IMR-90 (cell line): Measurements from ENCODE around the gene RAD52. TPM values are rescaled to one million over a fixed set of nuclear protein-coding genes. Genes with fewer than 3 reads are reported as not detected.

Experiments used
- ATAC-seq: fragments of 200-7000 bp; cut with Tn5 transposase; 2 replicates; pipeline ENCODE4 v1.9.1; 2020; ENCODE audit warnings: low read depth, mild to moderate bottlenecking, moderate library complexity
- BruUV-seq: library from RNA; stranded (reverse); fragments of 400-500 nt; replicated peaks from 2 replicates; lab custom pipeline; 2021; lab: Mats Ljungman, UMichigan
- CTCF ChIA-PET: fragments of 300-600 bp; formaldehyde crosslinking; extraction: SDS; loops from one replicate; lab custom pipeline; 2021; ENCODE audit warnings: antibody characterized with exemption; lab: Yijun Ruan, JAX
- POLR2A ChIA-PET: fragments of 300-600 bp; sonication (Branson Sonifier 250); formaldehyde crosslinking; loops from one replicate; lab custom pipeline; 2022; ENCODE audit warnings: antibody characterized with exemption; ENCODE audit not compliant: unreplicated experiment; lab: Charles Lee
- DNase-seq: peaks from one replicate; pipeline ENCODE4 v3.0.0; 2013
- H2AFZ ChIP-seq: replicated peaks from 2 replicates; pipeline ENCODE3; 2013; ENCODE audit warnings: low read length, mild to moderate bottlenecking; ENCODE audit not compliant: poor library complexity
- H2AK5ac ChIP-seq: 2 replicates; pipeline ENCODE4 v1.6.1; 2013; ENCODE audit warnings: low read depth, low read length, inconsistent platforms
- H2AK9ac ChIP-seq: replicated peaks from 2 replicates; pipeline ENCODE3; 2013; ENCODE audit warnings: mild to moderate bottlenecking, low read depth, low read length, moderate library complexity; ENCODE audit not compliant: poor library complexity
- H2BK120ac ChIP-seq: 2 replicates; pipeline ENCODE4 v1.6.1; 2013; ENCODE audit warnings: low read depth, low read length, inconsistent platforms
- H2BK15ac ChIP-seq: 3 replicates; pipeline ENCODE4 v1.6.1; 2013; ENCODE audit warnings: low read depth, low read length, inconsistent platforms
- H2BK20ac ChIP-seq: 2 replicates; pipeline ENCODE4 v1.6.1; 2013; ENCODE audit warnings: low read depth, mild to moderate bottlenecking, inconsistent platforms, low read length, moderate library complexity
- H2BK5ac ChIP-seq: 2 replicates; pipeline ENCODE4 v1.6.1; 2013; ENCODE audit warnings: mild to moderate bottlenecking, low read depth, low read length, inconsistent platforms; ENCODE audit not compliant: poor library complexity, severe bottlenecking
- H3K14ac ChIP-seq: replicated peaks from 2 replicates; pipeline ENCODE4 v1.6.1; 2013; ENCODE audit warnings: low read depth, low read length, inconsistent platforms
- H3K18ac ChIP-seq: 2 replicates; pipeline ENCODE4 v1.6.1; 2013; ENCODE audit warnings: low read depth, low read length, control low read depth
- H3K23ac ChIP-seq: 2 replicates; pipeline ENCODE4 v1.6.1; 2013; ENCODE audit warnings: low read depth, low read length, inconsistent platforms
- H3K27ac ChIP-seq: 2 replicates; pipeline ENCODE4 v1.5.1; 2013; ENCODE audit warnings: mild to moderate bottlenecking, control low read depth, low read length; ENCODE audit not compliant: insufficient read depth
- H3K27me3 ChIP-seq: 2 replicates; pipeline ENCODE4 v1.6.1; 2013; ENCODE audit warnings: low read length; ENCODE audit not compliant: control insufficient read depth, insufficient read depth
- H3K36me3 ChIP-seq: 2 replicates; pipeline ENCODE4 v1.6.1; 2013; ENCODE audit warnings: low read length, mixed read lengths; ENCODE audit not compliant: control insufficient read depth, insufficient read depth
- H3K4ac ChIP-seq: 2 replicates; pipeline ENCODE4 v1.6.1; 2013; ENCODE audit warnings: low read depth, low read length, inconsistent platforms
- H3K4me1 ChIP-seq: 2 replicates; pipeline ENCODE4 v1.6.1; 2013; ENCODE audit warnings: low read length, mixed read lengths; ENCODE audit not compliant: control insufficient read depth, insufficient read depth
- H3K4me2 ChIP-seq: 2 replicates; pipeline ENCODE4 v1.6.1; 2013; ENCODE audit warnings: low read depth, mild to moderate bottlenecking, control low read depth, low read length, moderate library complexity
- H3K4me3 ChIP-seq: 2 replicates; pipeline ENCODE4 v1.5.1; 2013; ENCODE audit warnings: low read depth, mild to moderate bottlenecking, control low read depth, low read length, moderate library complexity; ENCODE audit not compliant: insufficient read depth
- H3K56ac ChIP-seq: 2 replicates; pipeline ENCODE4 v1.6.1; 2013; ENCODE audit warnings: low read length, inconsistent platforms; ENCODE audit not compliant: insufficient read depth; ENCODE audit errors: extremely low read depth
- H3K79me1 ChIP-seq, 2 experiments: 2 replicates each; pipeline ENCODE4 v1.6.1; 2013; ENCODE audit warnings: low read length in 2 of 2, inconsistent platforms in 1 of 2, low read depth in 1 of 2
- H3K9ac ChIP-seq: 2 replicates; pipeline ENCODE4 v1.6.1; 2013; ENCODE audit warnings: low read depth, low read length, control low read depth
- H3K9me1 ChIP-seq: 2 replicates; pipeline ENCODE4 v1.6.1; 2013; ENCODE audit warnings: low read length, inconsistent platforms; ENCODE audit not compliant: insufficient read depth
- H3K9me3 ChIP-seq: 2 replicates; pipeline ENCODE4 v1.6.1; 2013; ENCODE audit warnings: low read length; ENCODE audit not compliant: control insufficient read depth, insufficient read depth
- H4K20me1 ChIP-seq: 2 replicates; pipeline ENCODE4 v1.6.1; 2013; ENCODE audit warnings: low read length, inconsistent platforms; ENCODE audit not compliant: insufficient read depth
- H4K5ac ChIP-seq: 2 replicates; pipeline ENCODE4 v1.6.1; 2013; ENCODE audit warnings: mild to moderate bottlenecking, low read depth, low read length, control low read depth
- H4K8ac ChIP-seq, 2 experiments: 2 replicates each; pipeline ENCODE4 v1.6.1; 2013; ENCODE audit warnings: low read depth in 2 of 2, low read length in 2 of 2, control low read depth in 1 of 2, inconsistent platforms in 1 of 2
- H4K91ac ChIP-seq: 2 replicates; pipeline ENCODE4 v1.6.1; 2013; ENCODE audit warnings: low read depth, low read length, inconsistent platforms; ENCODE audit not compliant: insufficient read depth
- CEBPB ChIP-seq: IDR thresholded peaks from 2 replicates; pipeline ENCODE4 v1.6.1; 2012; ENCODE audit warnings: low read depth, low read length, improper control_type of control experiment
- CHD1 ChIP-seq: IDR thresholded peaks from 2 replicates; pipeline ENCODE4 v1.6.1; 2012; ENCODE audit warnings: low read depth, low read length, improper control_type of control experiment
- MAFK ChIP-seq: IDR thresholded peaks from 2 replicates; pipeline ENCODE4 v1.6.1; 2012; ENCODE audit warnings: low read depth, low read length, improper control_type of control experiment
- NFE2L2 ChIP-seq: fragments of 150-350 bp; IDR thresholded peaks from 2 replicates; pipeline ENCODE4 v1.6.1; 2016; ENCODE audit warnings: low read depth, mild to moderate bottlenecking, low read length
- POLR2A ChIP-seq: IDR thresholded peaks from 2 replicates; pipeline ENCODE4 v1.6.1; 2012; ENCODE audit warnings: mild to moderate bottlenecking, low read depth, low read length
- RCOR1 ChIP-seq: IDR thresholded peaks from 2 replicates; pipeline ENCODE4 v1.6.1; 2012; ENCODE audit warnings: mild to moderate bottlenecking, low read length, improper control_type of control experiment; ENCODE audit not compliant: insufficient replicate concordance
- RFX5 ChIP-seq: IDR thresholded peaks from 2 replicates; pipeline ENCODE4 v1.8.0; 2012; ENCODE audit warnings: low read depth, mild to moderate bottlenecking, low read length, moderate library complexity
- SMC3 ChIP-seq: fragments of 150-350 bp; IDR thresholded peaks from 2 replicates; pipeline ENCODE4 v1.6.1; 2016; ENCODE audit warnings: low read depth, mild to moderate bottlenecking, antibody characterized with exemption, low read length, moderate library complexity
- WGBS, 2 experiments: methylation state at CpG; one replicate each; pipeline versions ENCODE4 v1.1.5 to v1.1.7; 2013; ENCODE audit warnings: missing lambda C conversion rate in 2 of 2; ENCODE audit not compliant: insufficient read length in 1 of 2; ENCODE audit errors: extremely low coverage in 2 of 2; 5-methylcytosine and 5-hydroxymethylcytosine counted together
- dilution Hi-C: fragments of 300-500 bp; cut with HindIII; formaldehyde crosslinking; loops from one replicate; pipeline ENCODE4 v1.14.3; 2018; ENCODE audit warnings: low sequenced_read_pairs; ENCODE audit not compliant: unreplicated experiment
- in situ Hi-C: fragments of 300-500 bp; cut with MboI; formaldehyde crosslinking; loops from 3 replicates; pipeline ENCODE4 v1.14.3; 2019; ENCODE audit warnings: low sequenced_read_pairs, inconsistent platforms, mixed read lengths
- intact Hi-C: fragments of 100-400 bp; cut with micrococcal nuclease; formaldehyde crosslinking; loops from 2 replicates; pipeline ENCODE4 v1.10.0; 2022
- polyA plus RNA-seq, 3 experiments: library from polyadenylated mRNA; depleted of rRNA; stranded (reverse); fragments of >200 nt; gene quantifications; 2 replicates each; pipeline ENCODE4 v1.2.3, GENCODE V29; 2012; ENCODE audit warnings: low replicate concordance in 1 of 3
- total RNA-seq: library from RNA; depleted of rRNA; stranded (reverse); fragments of >200 nt; gene quantifications from 2 replicates; pipeline ENCODE4 v1.2.3, GENCODE V29; 2012
- TF ChIP-seq, protein P1 (sequence below): fragments of 150-350 bp; IDR thresholded peaks from 2 replicates; pipeline ENCODE4 v1.6.1; 2016; ENCODE audit warnings: low read depth, mild to moderate bottlenecking, low read length, moderate library complexity, borderline replicate concordance

RAD52 gene
- total and polyA plus RNA-seq, 2 of the 4 experiments (the other 2 are of a cell fraction): 10.7 to 11.3 TPM

DNA sequence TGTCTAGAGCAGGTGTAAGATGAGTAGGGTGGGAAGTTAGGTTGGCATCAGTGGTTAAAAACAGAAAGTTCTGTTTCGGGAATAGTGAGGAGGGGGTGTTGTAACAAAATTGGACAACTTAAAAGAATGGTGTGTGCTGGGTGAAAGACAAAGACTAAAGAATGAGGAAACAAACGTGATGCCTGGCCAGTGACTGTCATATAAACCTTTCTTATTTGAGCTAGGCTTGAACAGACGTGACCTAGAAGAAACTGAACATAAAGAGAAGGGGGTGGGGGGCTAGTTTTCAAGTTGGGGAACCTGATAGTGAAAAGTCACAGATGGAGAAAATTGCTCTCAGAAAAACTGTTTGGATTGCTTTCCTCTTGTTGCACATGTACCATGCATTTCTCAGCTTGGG is 39.6 kb downstream of the RAD52 start:
- TF ChIP-seq RCOR1: no peak
- no peak for TF ChIP-seq CHD1
- TF ChIP-seq RFX5: no peak
- TF ChIP-seq POLR2A: no peak
- no peak for TF ChIP-seq MAFK
- no peak for TF ChIP-seq CEBPB
- TF ChIP-seq, protein P1, sequence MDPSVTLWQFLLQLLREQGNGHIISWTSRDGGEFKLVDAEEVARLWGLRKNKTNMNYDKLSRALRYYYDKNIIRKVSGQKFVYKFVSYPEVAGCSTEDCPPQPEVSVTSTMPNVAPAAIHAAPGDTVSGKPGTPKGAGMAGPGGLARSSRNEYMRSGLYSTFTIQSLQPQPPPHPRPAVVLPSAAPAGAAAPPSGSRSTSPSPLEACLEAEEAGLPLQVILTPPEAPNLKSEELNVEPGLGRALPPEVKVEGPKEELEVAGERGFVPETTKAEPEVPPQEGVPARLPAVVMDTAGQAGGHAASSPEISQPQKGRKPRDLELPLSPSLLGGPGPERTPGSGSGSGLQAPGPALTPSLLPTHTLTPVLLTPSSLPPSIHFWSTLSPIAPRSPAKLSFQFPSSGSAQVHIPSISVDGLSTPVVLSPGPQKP: no peak
- no peak for TF ChIP-seq NFE2L2
- no peak for TF ChIP-seq SMC3
- peaks cover 61% of the 10 kb centered on the region for H3K36me3 ChIP-seq
- H4K8ac ChIP-seq: no peak overlapping the region
- BruUV-seq: no TSS peak
- H3K4me3 ChIP-seq: no peak overlapping the region
- ChIA-PET CTCF (no interaction called here), POLR2A (no interaction called here)
- H4K91ac ChIP-seq: no peak overlapping the region
- no peak overlapping the region for H2BK15ac ChIP-seq
- H3K4ac ChIP-seq: no peak overlapping the region
- H2AFZ ChIP-seq: no peak overlapping the region
- peaks cover 4% of the 10 kb centered on the region for H4K20me1 ChIP-seq
- no peak overlapping the region for H3K23ac ChIP-seq
- H2AK9ac ChIP-seq: no peak overlapping the region
- H3K14ac ChIP-seq: no peak overlapping the region
- no peak overlapping the region for H2BK20ac ChIP-seq
- peaks cover 4% of the 10 kb centered on the region for H3K4me1 ChIP-seq
- no peak overlapping the region for H2BK120ac ChIP-seq
- no peaks in the 10 kb centered on the region for H3K27me3 ChIP-seq
- intact Hi-C loops: no loop called here
- dilution Hi-C loops: no loop called here
- no peak overlapping the region for H2AK5ac ChIP-seq
- peaks cover 9 to 48% of the 10 kb centered on the region in 2 experiments for H3K79me1 ChIP-seq
- H3K27ac ChIP-seq: no peak overlapping the region
- H3K9ac ChIP-seq: no peak overlapping the region
- H3K9me3 ChIP-seq: no peaks in the 10 kb centered on the region
- no peak overlapping the region for H3K4me2 ChIP-seq
- H4K5ac ChIP-seq: no peak overlapping the region
- H2BK5ac ChIP-seq: no peak overlapping the region
- peaks cover 13% of the 10 kb centered on the region for H3K9me1 ChIP-seq
- DNase-seq (no peak), ATAC-seq (no peak)
- 50% methylated on average over 1 of the region's 3 CpGs; no CpG with 5 or more reads in 1 of the 2 experiments for WGBS, 2 experiments
- no peak overlapping the region for H3K56ac ChIP-seq
- H3K18ac ChIP-seq: no peak overlapping the region
- in situ Hi-C loops: loop anchor here (25.0 kb wide), 1 partner anchor 677 kb away; the partner anchor contains the start of gene FBXL14
